Middle frontal gyrus (tissue), 1 donor: ENCODE results near the gene ZFP57.

Source experiments
- DNase-seq: peaks from one replicate; pipeline ENCODE4 v3.0.0-alpha.2; 2015; ENCODE audit warnings: low spot score; ENCODE audit errors: extremely low spot score

ZFP57 gene

GRCh38 chr6:29656157-29656556, 24.8 kb downstream of the ZFP57 start:
- no peak for DNase-seq

- DNase-seq = no peak
Observed at GRCh38 chr6:29655658-29656057, 25.3 kb downstream of the ZFP57 start.

- DNase-seq = peak; percentile 46
Observed at GRCh38 chr6:29653452-29654038, 27.4 kb downstream of the ZFP57 start.

GRCh38 chr6:29652198-29652584, 28.8 kb downstream of the ZFP57 start:
- DNase-seq = no peak

- DNase-seq = no peak
Observed at GRCh38 chr6:29651413-29652197, 29.3 kb downstream of the ZFP57 start.

GRCh38 chr6:29649701-29650673, 31.0 kb downstream of the ZFP57 start:
- peak; percentile 99 for DNase-seq

GRCh38 chr6:29647927-29648642, 32.9 kb downstream of the ZFP57 start:
- DNase-seq = no peak

GRCh38 chr6:29641430-29642148, 39.4 kb downstream of the ZFP57 start:
- DNase-seq = no peak

GRCh38 chr6:29637247-29637646, 43.7 kb downstream of the ZFP57 start:
- no peak for DNase-seq

- DNase-seq = peak; percentile 39
Observed at GRCh38 chr6:29633534-29633905, 47.4 kb downstream of the ZFP57 start.

GRCh38 chr6:29632789-29633533, 48.0 kb downstream of the ZFP57 start, which contains the start of gene GABBR1:
Gene GABBR1, minus strand, starts transcription at chr6:29633183. Its CDS starts 798 bp downstream, at chr6:29632385.
- DNase-seq = peak; percentile 42

- no peak for DNase-seq
Observed at GRCh38 chr6:29631860-29632731, 48.9 kb downstream of the ZFP57 start.

GRCh38 chr6:29631209-29631810, 49.6 kb downstream of the ZFP57 start:
- no peak for DNase-seq

- no peak for DNase-seq
Observed at GRCh38 chr6:29630315-29630714, 50.6 kb downstream of the ZFP57 start.

- DNase-seq = no peak
Observed at GRCh38 chr6:29629571-29629970, 51.4 kb downstream of the ZFP57 start.

- peak; percentile 56 for DNase-seq
Observed at GRCh38 chr6:29628419-29629281, 52.3 kb downstream of the ZFP57 start.

- DNase-seq = no peak
Observed at GRCh38 chr6:29627755-29628418, 53.1 kb downstream of the ZFP57 start.
